Fibroblast of skin of back (primary cell): ENCODE data around the gene OR6Y1.

Experiments used
- DNase-seq: peaks from one replicate; pipeline ENCODE4 v3.0.0-alpha.2; 2013

OR6Y1 gene

GRCh38 chr1:158496374-158496773 is 57.8 kb downstream of the OR6Y1 start:
- no peak for DNase-seq

GRCh38 chr1:158494796-158495195 is 59.4 kb downstream of the OR6Y1 start:
- no peak for DNase-seq
